GM12864 (cell line): Measurements from ENCODE around the gene NPIPB8.
"Not testable (repeated sequence)": the region's sequence is repeated elsewhere in the genome, so short reads cannot be mapped to it uniquely, and the experiment has no call there.

Experiments used
- DNase-seq: peaks from one replicate; pipeline ENCODE4 v3.0.0-alpha.2; 2011; ENCODE audit warnings: low read depth
- H3K4me3 ChIP-seq: 2 replicates; pipeline ENCODE4 v1.5.1; 2011; ENCODE audit warnings: mild to moderate bottlenecking, low read depth, low read length, control low read depth

The NPIPB8 gene

GRCh38 chr16:28693257-28693950 lies 55.5 kb downstream of the NPIPB8 start:
- H3K4me3 ChIP-seq, DNase-seq: not testable (repeated sequence)

- H3K4me3 ChIP-seq, DNase-seq: not testable (repeated sequence)
Measured at GRCh38 chr16:28699792-28700191, 61.9 kb downstream of the NPIPB8 start.

- DNase-seq, H3K4me3 ChIP-seq: not testable (repeated sequence)
Measured at GRCh38 chr16:28700349-28700748, 62.5 kb downstream of the NPIPB8 start.

- H3K4me3 ChIP-seq, DNase-seq: not testable (repeated sequence)
Measured at GRCh38 chr16:28701384-28701783, 63.5 kb downstream of the NPIPB8 start.

GRCh38 chr16:28704246-28704645 lies 66.4 kb downstream of the NPIPB8 start:
- not testable (repeated sequence) for H3K4me3 ChIP-seq

More at GRCh38 chr16:28704246-28704645, 66.4 kb downstream of the NPIPB8 start:
- not testable (repeated sequence) for DNase-seq
